Stimulated activated effector memory CD8-positive, alpha-beta T cell treated with anti-CD3 and anti-CD28 coated beads, Interleukin-12 subunit alpha, Interleukin-12 subunit beta, amount 100 ng/mL, for 72 hours (primary cell): ENCODE results near the gene NPAS3.
A peak's percentile ranks its signal among the peaks of the same experiment; 100 is the strongest.

Experiments used
- ATAC-seq: fragments of 150-1000 bp; cut with Tn5 transposase; 2 replicates; pipeline ENCODE4 v1.10.0; 2021
- DNase-seq, 2 donors: peaks; one replicate each; pipeline ENCODE4 v3.0.0; 2021 to 2022; ENCODE audit warnings: low spot score in 2 of 2
- H3K27ac Mint-ChIP-seq: one replicate; pipeline ENCODE4 v1.8.0; 2022; ENCODE audit warnings: mild to moderate bottlenecking, mixed read lengths
- H3K36me3 Mint-ChIP-seq: one replicate; pipeline ENCODE4 v1.8.0; 2022; ENCODE audit warnings: mild to moderate bottlenecking, mixed read lengths
- H3K4me1 Mint-ChIP-seq: one replicate; pipeline ENCODE4 v1.8.0; 2022; ENCODE audit warnings: mixed read lengths
- H3K4me3 Mint-ChIP-seq: one replicate; pipeline ENCODE4 v1.8.0; 2022; ENCODE audit warnings: mild to moderate bottlenecking, mixed read lengths
- H3K9me3 Mint-ChIP-seq: one replicate; pipeline ENCODE4 v1.8.0; 2022; ENCODE audit warnings: mixed read lengths

NPAS3 gene

GRCh38 chr14:33564774-33565630, 626.3 kb downstream of the NPAS3 start:
- DNase-seq (no peak), ATAC-seq (peak; percentile 49)
- Mint-ChIP-seq H3K9me3 (no peaks in the 10 kb centered on the region), H3K36me3 (no peaks in the 10 kb centered on the region), H3K27ac (no peak overlapping the region), H3K4me3 (no peak overlapping the region), H3K4me1 (no peaks in the 10 kb centered on the region)

GRCh38 chr14:33566082-33566481, 627.4 kb downstream of the NPAS3 start:
- no peaks in the 10 kb centered on the region for H3K9me3 Mint-ChIP-seq
- ATAC-seq (no peak), DNase-seq (no peak)
- no peak overlapping the region for H3K27ac Mint-ChIP-seq
- no peak overlapping the region for H3K4me3 Mint-ChIP-seq
- no peaks in the 10 kb centered on the region for H3K4me1 Mint-ChIP-seq
- no peaks in the 10 kb centered on the region for H3K36me3 Mint-ChIP-seq

GRCh38 chr14:33567023-33567728, 628.5 kb downstream of the NPAS3 start:
- Mint-ChIP-seq H3K4me3 (no peak overlapping the region), H3K36me3 (no peaks in the 10 kb centered on the region), H3K9me3 (no peaks in the 10 kb centered on the region), H3K27ac (no peak overlapping the region), H3K4me1 (no peaks in the 10 kb centered on the region)
- ATAC-seq: no peak
- no peak for DNase-seq

- ATAC-seq (no peak), DNase-seq (no peak)
- Mint-ChIP-seq H3K9me3 (no peaks in the 10 kb centered on the region), H3K4me3 (no peak overlapping the region), H3K4me1 (no peaks in the 10 kb centered on the region), H3K36me3 (no peaks in the 10 kb centered on the region), H3K27ac (no peak overlapping the region)
Measured at GRCh38 chr14:33567731-33568130, 629.1 kb downstream of the NPAS3 start.

- DNase-seq (no peak), ATAC-seq (no peak)
- Mint-ChIP-seq H3K36me3 (no peaks in the 10 kb centered on the region), H3K4me1 (no peaks in the 10 kb centered on the region), H3K27ac (no peak overlapping the region), H3K4me3 (no peak overlapping the region), H3K9me3 (peaks cover 2% of the 10 kb centered on the region)
Measured at GRCh38 chr14:33568935-33569579, 630.4 kb downstream of the NPAS3 start.

- DNase-seq (no peak), ATAC-seq (no peak)
- Mint-ChIP-seq H3K36me3 (no peaks in the 10 kb centered on the region), H3K4me1 (no peaks in the 10 kb centered on the region), H3K9me3 (peaks cover 5% of the 10 kb centered on the region), H3K27ac (no peak overlapping the region), H3K4me3 (no peak overlapping the region)
Measured at GRCh38 chr14:33569821-33570687, 631.4 kb downstream of the NPAS3 start.

GRCh38 chr14:33570694-33571310, 632.1 kb downstream of the NPAS3 start:
- Mint-ChIP-seq H3K4me1 (no peaks in the 10 kb centered on the region), H3K27ac (no peak overlapping the region), H3K36me3 (no peaks in the 10 kb centered on the region), H3K9me3 (peaks cover 5% of the 10 kb centered on the region), H3K4me3 (no peak overlapping the region)
- ATAC-seq (no peak), DNase-seq (no peak)

- ATAC-seq (no peak), DNase-seq (no peak)
- H3K9me3 Mint-ChIP-seq: peaks cover 5% of the 10 kb centered on the region
- no peak overlapping the region for H3K4me3 Mint-ChIP-seq
- H3K4me1 Mint-ChIP-seq: no peaks in the 10 kb centered on the region
- no peaks in the 10 kb centered on the region for H3K36me3 Mint-ChIP-seq
- no peak overlapping the region for H3K27ac Mint-ChIP-seq
Measured at GRCh38 chr14:33573301-33573880, 634.7 kb downstream of the NPAS3 start.

GRCh38 chr14:33576014-33576413, 637.3 kb downstream of the NPAS3 start:
- DNase-seq (no peak), ATAC-seq (no peak)
- no peak overlapping the region for H3K4me3 Mint-ChIP-seq
- H3K9me3 Mint-ChIP-seq: peaks cover 5% of the 10 kb centered on the region
- H3K36me3 Mint-ChIP-seq: no peaks in the 10 kb centered on the region
- H3K4me1 Mint-ChIP-seq: no peaks in the 10 kb centered on the region
- no peak overlapping the region for H3K27ac Mint-ChIP-seq

GRCh38 chr14:33578461-33579216, 640.0 kb downstream of the NPAS3 start:
- no peak for DNase-seq
- Mint-ChIP-seq H3K4me1 (no peaks in the 10 kb centered on the region), H3K36me3 (no peaks in the 10 kb centered on the region), H3K27ac (no peak overlapping the region), H3K4me3 (no peak overlapping the region), H3K9me3 (peaks cover 2% of the 10 kb centered on the region)
- ATAC-seq: no peak

- Mint-ChIP-seq H3K4me1 (no peaks in the 10 kb centered on the region), H3K36me3 (no peaks in the 10 kb centered on the region), H3K9me3 (no peaks in the 10 kb centered on the region), H3K4me3 (no peak overlapping the region), H3K27ac (no peak overlapping the region)
- ATAC-seq (no peak), DNase-seq (no peak)
Measured at GRCh38 chr14:33580231-33580749, 641.6 kb downstream of the NPAS3 start.

GRCh38 chr14:33580841-33581240, 642.2 kb downstream of the NPAS3 start:
- no peaks in the 10 kb centered on the region for H3K9me3 Mint-ChIP-seq
- no peak for DNase-seq
- no peak overlapping the region for H3K27ac Mint-ChIP-seq
- H3K36me3 Mint-ChIP-seq: no peaks in the 10 kb centered on the region
- no peak overlapping the region for H3K4me3 Mint-ChIP-seq
- no peaks in the 10 kb centered on the region for H3K4me1 Mint-ChIP-seq
- ATAC-seq: no peak

GRCh38 chr14:33584697-33585096, 646.0 kb downstream of the NPAS3 start:
- H3K27ac Mint-ChIP-seq: no peak overlapping the region
- no peaks in the 10 kb centered on the region for H3K4me1 Mint-ChIP-seq
- H3K9me3 Mint-ChIP-seq: no peaks in the 10 kb centered on the region
- DNase-seq: no peak
- no peaks in the 10 kb centered on the region for H3K36me3 Mint-ChIP-seq
- no peak overlapping the region for H3K4me3 Mint-ChIP-seq
- ATAC-seq: no peak

- no peak for ATAC-seq
- DNase-seq: no peak
- Mint-ChIP-seq H3K27ac (no peak overlapping the region), H3K4me3 (no peak overlapping the region), H3K36me3 (no peaks in the 10 kb centered on the region), H3K4me1 (no peaks in the 10 kb centered on the region), H3K9me3 (peaks cover 3% of the 10 kb centered on the region)
Measured at GRCh38 chr14:33586806-33587205, 648.1 kb downstream of the NPAS3 start.
